GM18907 (cell line): Measurements from ENCODE around the gene ZNF543.

Experiments used
- ATAC-seq: cut with Tn5 transposase; IDR thresholded peaks from one replicate; pipeline ENCODE4 v1.9.1; 2021; ENCODE audit warnings: mild to moderate bottlenecking, moderate library complexity; ENCODE audit not compliant: unreplicated experiment

Gene ZNF543

GRCh38 chr19:57377498-57378146, 57.4 kb downstream of the ZNF543 start:
- no peak for ATAC-seq
